ENCODE results near the gene FZD1. TPM values are rescaled to one million over a fixed set of nuclear protein-coding genes. Genes with fewer than 3 reads are reported as not detected.

Gene FZD1
- total and polyA plus RNA-seq, 2 of the 13 experiments (the other 11 are each of a cell fraction or from before 2014, with no cell fraction given): 0.22 to 0.80 TPM

- TF ChIP-seq MTERF4 (CRISPR knock-in tag; IDR thresholded peaks at IDR 0.05): no peak
- 0 out of 2 replicates have a peak, but pooled peaks have one; percentile 63 for TF ChIP-seq MTA1 (CRISPR knock-in tag; IDR thresholded peaks at IDR 0.05; ENCODE audit: borderline replicate concordance)
- no peak for TF ChIP-seq ZNF484 (CRISPR knock-in tag; IDR thresholded peaks at IDR 0.05; ENCODE audit: borderline replicate concordance, low read depth)
- TF ChIP-seq POLR2AphosphoS5 (IDR thresholded peaks at IDR 0.05; ENCODE audit: low read depth, low read length): no peak
- 0 out of 2 replicates have a peak, but pooled peaks have one; percentile 50 for TF ChIP-seq ZNF558 (CRISPR knock-in tag; IDR thresholded peaks at IDR 0.05; ENCODE audit: borderline replicate concordance)
- no peak for TF ChIP-seq FUBP1 (CRISPR knock-in tag; IDR thresholded peaks at IDR 0.05; ENCODE audit: borderline replicate concordance)
- peak; percentile 63; the same call in 1 of the 2 replicates for TF ChIP-seq ZNF205 (CRISPR knock-in tag; IDR thresholded peaks at IDR 0.05)
- TF ChIP-seq RCOR2 (CRISPR knock-in tag; IDR thresholded peaks at IDR 0.05): peak; percentile 26; the same call in 1 of the 2 replicates
Observed at GRCh38 chr7:91264046-91264923, at the start of gene FZD1 (continued).

DNA sequence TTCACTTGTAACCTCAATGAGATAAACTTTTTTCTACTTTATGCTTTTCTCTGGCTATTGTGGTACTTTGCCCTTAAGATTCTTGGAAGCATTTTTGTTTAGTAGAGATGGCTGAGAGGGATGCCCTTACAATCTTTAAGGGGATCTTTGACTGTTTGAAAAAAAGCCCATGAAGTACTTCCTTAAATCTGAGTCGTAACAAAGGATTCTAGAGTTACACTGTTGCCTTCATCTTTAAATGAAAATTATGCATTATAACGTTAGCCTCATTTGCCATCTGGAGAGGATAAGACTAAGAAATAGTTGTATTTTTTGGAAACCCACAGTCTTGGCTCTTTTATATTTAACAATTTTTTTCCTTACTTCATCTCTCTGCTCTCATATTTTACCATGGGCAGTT is 37.8 kb upstream of the FZD1 start:
- no peak for TF ChIP-seq RFXANK (CRISPR knock-in tag; IDR thresholded peaks at IDR 0.05)
- DNase-seq (ENCODE audit: low spot score): no peak
- 3% methylated on average over 2 of the region's 2 CpGs for WGBS (ENCODE audit: low lambda C conversion rate)
- no peak for FAIRE-seq
- Histone ChIP-seq H3K4me1 (ENCODE audit: insufficient read depth, low read length) (no peaks in the 10 kb centered on the region), H3K79me2 (ENCODE audit: insufficient read depth, low read length) (no peaks in the 10 kb centered on the region), H4K20me1 (ENCODE audit: insufficient read depth, low read length) (no peaks in the 10 kb centered on the region), H2AFZ (ENCODE audit: low read length) (no peak overlapping the region), H3K27ac (ENCODE audit: extremely low read length, insufficient read depth, low read length) (no peak overlapping the region), H3K36me3 (replicated peaks in 1 of 2; ENCODE audit: control insufficient read depth in 1 of 2, insufficient read depth in 2 of 2, low read length in 2 of 2) (no peaks in the 10 kb centered on the region), H3K4me2 (ENCODE audit: low read depth, low read length) (no peak overlapping the region), H3K27me3 (ENCODE audit: control insufficient read depth in 1 of 2, insufficient read depth in 2 of 2, low read length in 2 of 2) (peaks cover 0 to 3% of the 10 kb centered on the region in 2 experiments; a peak in 1 of 5 replicates), H3K9ac (ENCODE audit: insufficient read depth, low read depth, low read length) (no peak overlapping the region), H3K9me3 (ENCODE audit: low read length) (no peaks in the 10 kb centered on the region), H3K4me3 (replicated peaks in 1 of 3; ENCODE audit: insufficient read depth in 1 of 3, low read depth in 2 of 3, low read length in 3 of 3) (no peak overlapping the region)
- POLR2A ChIA-PET: no interaction called here
- intact Hi-C loops (cut with micrococcal nuclease; ENCODE audit: unreplicated experiment) (no loop called here), in situ Hi-C loops (cut with HindIII; ENCODE audit: extremely low pct_ligation_motif_present, low pct_unique_long_range_greater_than_20kb) (no loop called here)
- BruUV-seq (replicated peaks): no TSS peak
- CTCF ChIA-PET (ENCODE audit: low intra/inter-chr PET ratio, low total read pairs): no interaction called here
- no peak for ATAC-seq
